Adrenal gland (tissue), 5 donors: ENCODE data around the gene SNAP25.

Experiments used
- POLR2A ChIP-seq, 2 donors: fragments of 450-650 bp; IDR thresholded peaks; one replicate each; pipeline ENCODE4 v1.6.1; 2017; ENCODE audit warnings: antibody characterized with exemption in 2 of 2, mild to moderate bottlenecking in 2 of 2, moderate library complexity in 1 of 2
- TF ChIP-seq, protein P1 (sequence below), 6 experiments: fragments of 450-650 bp in 4 of 6; fragments of 200-600 bp in 2 of 6; sonication (generic) in 1 of 6; IDR thresholded peaks; 1 replicate in 5 of 6; 2 replicates in 1 of 6; pipeline versions ENCODE4 v1.5.1 to v1.8.0; 2016 to 2021; ENCODE audit warnings: antibody characterized with exemption in 6 of 6, mild to moderate bottlenecking in 2 of 6, moderate library complexity in 1 of 6
- donor health status: DM: no; HTN: no; CAD: no.

- TF ChIP-seq, protein P1, sequence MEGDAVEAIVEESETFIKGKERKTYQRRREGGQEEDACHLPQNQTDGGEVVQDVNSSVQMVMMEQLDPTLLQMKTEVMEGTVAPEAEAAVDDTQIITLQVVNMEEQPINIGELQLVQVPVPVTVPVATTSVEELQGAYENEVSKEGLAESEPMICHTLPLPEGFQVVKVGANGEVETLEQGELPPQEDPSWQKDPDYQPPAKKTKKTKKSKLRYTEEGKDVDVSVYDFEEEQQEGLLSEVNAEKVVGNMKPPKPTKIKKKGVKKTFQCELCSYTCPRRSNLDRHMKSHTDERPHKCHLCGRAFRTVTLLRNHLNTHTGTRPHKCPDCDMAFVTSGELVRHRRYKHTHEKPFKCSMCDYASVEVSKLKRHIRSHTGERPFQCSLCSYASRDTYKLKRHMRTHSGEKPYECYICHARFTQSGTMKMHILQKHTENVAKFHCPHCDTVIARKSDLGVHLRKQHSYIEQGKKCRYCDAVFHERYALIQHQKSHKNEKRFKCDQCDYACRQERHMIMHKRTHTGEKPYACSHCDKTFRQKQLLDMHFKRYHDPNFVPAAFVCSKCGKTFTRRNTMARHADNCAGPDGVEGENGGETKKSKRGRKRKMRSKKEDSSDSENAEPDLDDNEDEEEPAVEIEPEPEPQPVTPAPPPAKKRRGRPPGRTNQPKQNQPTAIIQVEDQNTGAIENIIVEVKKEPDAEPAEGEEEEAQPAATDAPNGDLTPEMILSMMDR (IDR thresholded peaks at IDR 0.05), result no peak
- no peak for TF ChIP-seq POLR2A (IDR thresholded peaks at IDR 0.05)
Measured at GRCh38 chr20:10306440-10307358, 88.1 kb downstream of the SNAP25 start.
